GM18517 (cell line): Measurements from ENCODE around the gene TTC23.

Experiments used
- ATAC-seq: cut with Tn5 transposase; IDR thresholded peaks from one replicate; pipeline ENCODE4 v1.9.1; 2021; ENCODE audit warnings: mild to moderate bottlenecking, moderate library complexity; ENCODE audit not compliant: unreplicated experiment

The TTC23 gene

GRCh38 chr15:99090011-99090699 is 159.2 kb downstream of the TTC23 start:
- ATAC-seq = peak; percentile 100

GRCh38 chr15:99087405-99087943 is 161.9 kb downstream of the TTC23 start:
- no peak for ATAC-seq

DNA sequence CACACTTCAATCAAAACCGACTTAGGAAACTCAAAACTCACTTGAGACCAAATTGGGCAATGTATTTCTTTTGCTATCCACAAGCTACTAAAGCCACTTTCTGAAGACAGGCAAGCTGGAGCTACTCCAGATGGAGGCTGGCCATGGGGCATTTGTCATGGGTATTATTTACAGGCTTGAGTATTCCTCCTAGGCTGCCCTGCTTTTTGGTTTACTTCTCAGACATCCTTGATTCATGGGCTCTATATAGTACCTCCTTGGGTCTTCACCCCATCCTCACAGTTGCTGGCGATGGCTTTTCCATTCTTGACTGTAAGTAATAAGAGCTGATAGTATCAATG is 163.1 kb downstream of the TTC23 start:
- ATAC-seq = no peak
